DMS79 (cell line): ENCODE data around the gene ADGRA1.
"Not testable (repeated sequence)": the region's sequence is repeated elsewhere in the genome, so short reads cannot be mapped to it uniquely, and the experiment has no call there.

Experiments
- DNase-seq: peaks from one replicate; lab custom pipeline; 2025; lab: John Stamatoyannopoulos, UW

Gene ADGRA1

DNA sequence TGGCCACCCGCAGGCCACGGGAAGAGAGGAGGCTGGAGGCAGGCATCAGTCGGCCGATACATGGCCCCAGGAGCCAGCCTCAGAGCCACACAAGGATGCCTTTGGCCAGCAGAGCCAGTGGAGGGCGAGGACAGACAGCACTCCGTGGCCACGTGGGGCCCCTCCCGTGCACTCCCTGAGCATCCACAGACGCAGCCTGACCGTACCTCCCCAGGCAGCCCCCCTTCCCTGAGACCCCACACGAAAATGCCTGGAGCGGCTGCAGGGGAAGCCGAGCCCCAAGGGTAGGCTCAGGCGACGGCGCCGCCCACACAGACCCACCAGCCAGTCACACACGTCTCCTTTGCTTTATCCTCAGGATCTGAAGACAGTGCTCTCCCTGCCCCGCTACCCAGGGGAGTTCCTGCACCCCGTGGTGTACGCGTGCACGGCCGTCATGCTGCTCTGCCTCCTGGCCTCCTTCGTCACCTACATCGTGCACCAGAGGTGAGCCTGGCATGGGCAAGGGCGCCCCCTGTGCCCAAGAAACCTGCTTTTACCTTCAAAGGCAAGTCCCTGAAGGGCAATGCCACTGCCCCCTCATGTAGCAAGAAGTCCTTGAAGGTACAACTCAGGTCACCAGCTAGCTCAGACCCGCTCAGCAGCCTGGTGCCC lies 9.0 kb downstream of the ADGRA1 start:
- DNase-seq = no peak

DNA sequence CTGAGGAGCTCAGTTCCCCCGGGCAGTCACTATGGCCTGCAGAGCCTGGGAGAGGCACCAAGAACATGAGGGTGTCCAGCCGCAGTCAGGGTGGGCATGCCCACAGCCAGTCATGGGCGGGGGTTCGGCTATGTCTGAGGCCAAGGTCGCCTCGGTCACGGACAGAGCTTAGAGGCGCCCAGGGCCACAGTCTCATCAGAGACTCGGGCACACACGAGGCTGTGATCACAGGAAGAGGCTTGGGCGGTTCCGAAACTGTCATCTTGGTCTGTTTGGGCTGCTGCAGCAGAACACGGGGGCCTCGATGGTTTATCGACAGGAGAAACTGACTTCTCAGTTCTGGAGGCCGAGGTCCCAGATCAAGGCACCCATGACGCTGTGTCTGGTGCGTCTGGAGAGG lies 9.7 kb downstream of the ADGRA1 start:
- no peak for DNase-seq

DNA sequence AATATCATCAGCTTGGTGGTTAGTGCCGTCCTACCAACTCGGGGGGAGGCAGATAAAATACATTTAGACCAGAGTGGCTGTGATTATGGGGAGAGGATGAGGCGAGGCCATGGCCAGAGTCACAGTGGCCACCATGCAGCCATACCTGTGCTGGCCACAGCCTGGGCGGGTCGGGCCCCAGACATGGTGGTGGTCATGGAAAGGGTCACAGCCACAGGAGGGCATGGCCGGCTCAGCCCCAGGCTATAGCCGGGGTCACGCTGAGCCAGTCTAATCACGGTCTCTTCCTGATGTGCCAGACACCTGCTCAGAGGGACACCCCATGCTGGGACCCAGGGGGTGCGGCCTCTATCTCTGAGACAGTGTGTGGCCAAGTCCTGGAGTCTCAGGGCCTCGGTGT lies 10.2 kb downstream of the ADGRA1 start:
- no peak for DNase-seq

DNA sequence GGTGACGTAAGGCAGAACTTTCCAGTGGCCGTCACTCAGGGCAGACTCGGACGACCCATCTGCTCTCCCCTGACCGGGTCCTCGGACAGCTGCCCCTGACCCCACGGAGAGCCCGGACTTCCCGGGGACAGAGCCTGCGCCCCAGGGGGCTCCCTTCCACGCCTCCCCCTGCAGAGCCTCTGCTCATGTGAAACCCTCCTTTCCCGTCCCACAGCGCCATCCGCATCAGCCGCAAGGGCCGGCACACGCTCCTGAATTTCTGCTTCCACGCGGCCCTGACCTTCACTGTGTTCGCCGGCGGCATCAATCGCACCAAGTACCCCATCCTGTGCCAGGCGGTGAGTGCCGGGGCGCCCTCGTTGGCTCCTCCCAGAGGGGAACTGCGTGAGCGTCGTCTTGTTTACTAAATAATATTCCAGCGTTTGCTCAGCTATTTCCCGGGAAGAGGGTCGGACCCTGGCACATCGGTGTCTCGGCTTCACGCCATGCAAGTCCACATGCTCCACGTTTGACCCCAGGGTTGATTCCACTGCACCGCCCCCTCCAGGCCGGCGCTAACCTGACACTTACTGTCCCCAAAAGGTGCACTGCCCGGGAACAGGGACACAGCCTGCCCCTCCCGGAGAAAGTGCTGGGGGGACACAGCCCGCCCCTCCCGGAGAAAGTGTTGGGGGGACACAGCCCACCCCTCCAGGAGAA lies 10.9 kb downstream of the ADGRA1 start:
- DNase-seq = no peak

DNA sequence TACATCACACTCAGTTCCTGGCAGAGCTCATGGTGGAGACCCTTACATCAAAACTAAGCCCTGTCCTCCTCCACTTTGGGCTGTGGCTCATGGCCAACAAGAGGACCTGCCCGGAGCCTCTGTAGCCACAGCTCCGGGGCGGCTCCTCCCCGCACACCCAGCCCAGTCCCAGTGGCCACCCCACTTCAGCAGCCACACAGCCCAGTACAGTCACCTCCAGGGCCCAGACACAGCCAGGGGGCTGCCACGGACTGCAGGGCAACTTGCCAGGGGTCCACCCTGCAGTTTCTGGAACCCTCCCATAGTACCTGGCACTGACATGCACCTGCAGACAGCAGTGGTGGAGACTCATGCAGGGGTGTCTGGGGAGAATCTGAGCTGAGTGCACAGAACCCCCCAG lies 11.8 kb downstream of the ADGRA1 start:
- DNase-seq = no peak

DNA sequence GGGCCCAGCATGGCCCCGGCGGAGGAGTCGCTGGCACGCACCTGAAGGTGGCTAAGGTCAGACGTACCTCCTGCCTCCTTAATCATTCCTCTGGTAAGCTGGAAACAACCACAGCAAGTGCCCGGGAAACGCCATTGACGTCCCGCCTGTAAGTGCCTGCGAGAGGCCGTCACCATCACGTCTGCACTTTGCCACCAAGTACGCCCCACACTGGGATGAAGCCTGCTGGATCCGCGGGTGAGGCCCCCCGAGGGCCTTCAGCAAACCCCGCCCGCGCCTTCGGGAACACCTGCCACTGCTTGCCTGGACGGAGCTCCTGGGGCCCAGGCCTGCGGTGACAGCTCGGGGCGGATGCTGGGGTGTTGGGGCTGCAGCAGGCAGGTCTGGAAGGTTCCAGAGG lies 12.5 kb downstream of the ADGRA1 start:
- no peak for DNase-seq

DNA sequence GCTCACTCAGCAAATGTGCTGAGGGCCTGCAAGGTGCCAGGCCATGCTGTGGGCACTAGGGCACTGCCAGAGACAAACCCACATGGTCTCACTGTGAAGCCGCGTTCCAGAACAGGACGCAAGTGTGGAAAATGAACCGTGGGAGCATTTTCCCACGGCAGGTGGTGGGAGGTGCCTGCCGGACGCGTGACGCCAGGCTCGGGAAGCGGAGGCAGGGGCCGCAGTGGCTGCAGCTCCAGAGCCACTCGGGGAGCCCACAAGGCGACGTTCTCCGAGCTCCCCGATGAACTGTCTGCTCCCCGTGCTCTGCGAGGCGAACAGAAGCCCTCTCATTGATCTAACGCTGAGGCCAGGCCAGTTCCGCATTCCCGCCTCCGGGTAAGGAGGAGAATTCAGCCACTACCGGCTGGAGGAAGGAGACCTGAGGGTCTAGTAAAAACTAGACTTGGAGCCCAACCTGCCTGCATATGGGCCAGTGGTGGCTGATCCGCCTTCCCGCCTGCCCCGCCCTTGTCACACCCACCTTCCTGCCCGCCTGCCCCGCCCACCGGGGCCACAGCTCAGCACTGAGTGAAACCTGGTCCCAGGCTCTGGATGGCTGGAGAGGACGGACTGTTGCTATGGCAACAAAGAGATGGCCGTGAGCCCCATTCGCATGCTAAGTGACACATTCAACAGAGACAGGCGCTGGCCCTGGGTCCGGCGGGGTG lies 13.1 kb downstream of the ADGRA1 start:
- no peak for DNase-seq

DNA sequence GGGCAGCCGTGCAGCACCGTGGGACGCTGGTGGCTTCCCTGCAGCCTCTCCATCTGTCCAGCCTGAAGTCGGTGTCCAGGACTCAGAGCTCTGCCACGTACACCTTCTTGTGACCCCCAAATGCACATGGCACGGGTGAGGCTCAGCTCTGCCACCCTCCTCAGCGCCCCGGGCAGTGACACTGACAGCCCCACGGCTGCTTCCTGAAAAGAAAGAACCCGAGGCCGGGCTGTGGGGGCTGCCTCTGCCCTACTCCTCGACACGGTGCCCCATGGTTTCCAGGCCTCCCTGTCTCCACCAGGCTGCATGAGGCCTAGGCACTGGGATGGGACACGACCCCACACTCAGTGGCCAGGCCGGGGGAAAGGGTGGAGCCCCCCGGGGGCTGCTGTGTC lies 13.7 kb downstream of the ADGRA1 start:
- no peak for DNase-seq

DNA sequence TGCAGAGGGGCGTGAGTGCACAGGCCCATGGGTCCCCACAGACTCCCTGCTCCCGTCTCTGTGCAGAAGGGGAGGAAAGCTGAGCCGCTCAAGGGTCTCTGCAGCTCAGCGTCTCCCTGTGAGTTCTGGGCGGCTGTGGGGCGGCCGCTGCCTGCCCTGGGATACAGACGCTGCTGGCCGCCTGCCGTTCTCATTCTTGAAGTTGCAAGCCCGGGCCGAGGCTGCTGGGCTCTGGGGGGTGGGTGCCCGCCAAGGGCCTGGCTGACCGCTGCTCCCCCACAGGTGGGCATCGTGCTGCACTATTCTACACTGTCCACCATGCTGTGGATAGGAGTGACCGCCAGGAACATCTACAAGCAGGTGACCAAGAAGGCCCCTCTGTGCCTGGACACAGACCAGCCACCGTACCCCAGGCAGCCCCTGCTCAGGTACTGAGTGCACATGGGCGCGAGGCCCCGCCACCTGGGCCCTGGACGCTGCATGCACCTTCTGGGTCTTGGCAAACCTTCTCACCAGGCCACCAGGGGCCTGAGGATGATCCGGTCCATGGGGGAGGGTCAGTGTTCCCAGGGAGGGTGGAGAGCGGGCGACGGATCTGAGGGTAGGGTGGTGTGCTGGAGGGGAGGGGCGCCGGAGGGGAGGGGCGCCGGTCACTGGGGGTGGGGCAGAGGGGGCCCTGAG lies 14.8 kb downstream of the ADGRA1 start:
- no peak for DNase-seq

DNA sequence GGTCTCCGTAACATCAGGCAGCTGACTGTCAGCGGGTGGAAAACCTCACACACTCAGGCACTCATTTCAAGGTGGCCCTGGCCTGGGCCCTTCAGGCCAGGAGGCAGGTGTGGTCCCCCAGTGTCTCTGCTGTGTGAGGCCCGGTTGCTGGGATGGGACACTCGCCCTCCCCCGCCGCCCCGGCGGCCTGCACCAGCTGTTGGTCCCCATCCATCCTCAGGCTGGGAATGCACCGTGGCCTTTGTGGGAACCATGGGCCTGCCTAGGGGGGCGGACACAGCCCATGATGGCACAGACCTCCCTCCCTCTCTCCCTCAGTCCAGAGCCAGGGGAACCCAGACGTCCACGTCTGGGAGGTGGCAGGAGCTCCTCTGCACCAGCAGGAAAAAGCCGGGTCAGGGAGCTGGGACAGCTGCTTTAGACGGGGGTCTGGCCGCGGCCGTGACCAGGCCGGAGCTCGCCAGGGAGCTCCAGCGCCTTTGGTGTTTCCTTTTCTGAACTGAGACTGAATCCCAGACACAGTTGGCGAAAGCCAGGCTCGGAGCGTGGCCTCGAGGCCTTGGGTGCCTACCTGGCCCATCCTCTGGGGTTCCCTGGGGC lies 15.7 kb downstream of the ADGRA1 start:
- DNase-seq = no peak

DNA sequence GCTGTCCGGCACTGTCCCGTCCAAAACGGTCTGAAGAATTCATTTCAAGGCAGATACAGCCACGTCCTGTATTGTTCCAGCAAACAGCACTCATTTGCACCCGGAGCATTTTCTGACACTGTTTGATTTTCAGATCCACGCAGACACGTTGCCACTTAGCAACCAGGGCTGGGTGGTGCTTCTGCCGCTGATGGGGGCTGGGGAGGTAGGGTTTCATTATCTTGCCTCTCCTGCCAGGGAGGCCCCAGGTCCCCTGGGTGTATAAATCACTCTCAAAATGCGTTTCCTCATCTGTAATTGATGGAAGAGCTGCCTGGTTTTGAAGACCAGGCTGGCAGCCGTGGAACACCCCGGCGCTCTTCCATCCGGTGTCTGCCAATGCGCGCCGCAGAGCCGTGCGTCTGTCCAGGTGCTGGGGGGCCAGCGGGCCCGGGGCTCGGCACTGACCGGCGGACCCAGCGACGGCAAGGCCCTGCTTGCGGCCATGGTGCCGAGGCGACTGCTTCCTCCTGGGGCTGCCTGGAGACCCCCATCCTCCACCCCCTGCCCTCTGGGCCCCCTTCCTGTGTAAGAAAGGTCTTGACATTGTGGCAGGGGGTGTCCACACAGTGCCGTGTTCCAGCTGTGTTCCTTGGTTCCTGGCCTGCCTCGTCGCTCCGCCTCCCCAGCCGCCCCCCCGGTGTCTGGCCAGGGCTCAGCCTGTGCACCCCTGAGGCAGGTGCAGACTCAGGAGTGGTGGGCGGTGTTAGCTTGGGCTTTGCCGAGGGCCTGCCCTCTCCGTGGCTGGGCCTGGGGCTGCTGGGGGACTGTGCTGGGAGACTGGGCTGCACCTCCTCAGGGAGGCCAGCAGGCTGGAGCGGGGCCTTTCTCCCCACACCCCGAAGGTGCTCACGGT lies 16.6 kb downstream of the ADGRA1 start:
- DNase-seq = no peak

DNA sequence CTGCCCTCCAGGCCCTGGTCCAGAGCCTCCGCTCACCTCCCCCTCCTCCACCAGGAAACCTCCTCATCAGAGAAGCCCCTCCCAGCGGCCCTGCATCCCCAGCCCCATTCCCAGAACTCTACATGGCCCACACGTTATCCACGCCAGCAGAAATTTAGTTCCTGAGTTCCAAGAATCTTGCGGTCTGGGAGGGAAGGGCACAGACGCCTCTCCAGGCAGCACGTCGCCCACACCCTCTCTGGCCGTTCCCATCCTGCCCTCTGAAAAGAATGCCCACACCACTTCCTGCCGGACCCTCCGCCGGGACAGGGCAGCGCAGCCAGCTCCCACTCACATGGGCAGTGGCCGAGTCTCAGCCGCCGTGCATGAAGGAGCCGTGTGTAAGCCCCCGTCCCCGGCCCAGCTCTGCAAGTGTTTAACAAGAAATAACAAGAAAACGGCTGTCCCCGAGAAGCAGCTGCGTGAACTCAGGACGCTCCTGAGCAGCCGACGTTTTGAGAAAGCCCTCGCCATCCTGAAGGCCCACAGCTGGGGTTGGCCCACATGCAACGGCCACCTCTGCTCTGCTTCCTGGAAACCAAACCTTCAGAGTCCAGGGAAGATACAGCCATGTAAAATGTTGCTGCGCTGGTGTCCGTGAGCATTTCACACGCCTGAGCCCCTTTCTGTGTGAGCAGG lies 17.4 kb downstream of the ADGRA1 start:
- DNase-seq = no peak

DNA sequence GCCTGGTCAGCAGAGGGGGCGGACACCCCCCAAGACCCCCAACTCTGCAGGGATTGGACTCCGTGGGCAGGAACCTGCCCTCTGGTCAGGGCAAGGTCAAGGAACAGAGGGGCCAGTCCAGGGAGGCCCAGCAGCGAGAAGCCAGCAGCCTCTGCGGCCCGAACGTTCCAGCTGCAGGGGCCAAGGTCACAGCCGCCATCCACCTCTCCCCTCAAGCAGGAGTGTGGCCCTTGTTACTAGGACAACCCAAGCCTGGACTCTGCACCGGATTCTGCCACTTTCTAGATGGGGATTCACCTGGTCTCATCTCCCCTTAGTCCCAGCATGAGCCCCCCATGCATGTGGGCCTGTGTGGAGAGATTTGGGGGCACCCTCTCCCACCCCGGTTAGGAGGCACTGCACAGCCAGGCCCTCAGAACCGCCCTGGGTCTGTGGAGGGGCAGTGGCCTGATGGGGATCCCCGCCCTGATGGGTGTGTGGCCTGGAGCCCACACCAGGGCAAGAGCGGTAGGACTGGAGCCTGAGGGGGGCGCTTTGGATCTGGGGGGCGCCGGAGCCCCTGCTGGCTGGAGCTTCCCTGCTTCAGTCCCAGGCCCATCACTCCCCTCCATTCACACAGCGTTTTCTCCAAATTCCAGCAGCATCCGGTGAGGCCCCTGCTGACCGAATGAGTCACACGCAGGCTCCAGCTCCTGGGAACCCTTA lies 18.1 kb downstream of the ADGRA1 start:
- no peak for DNase-seq

DNA sequence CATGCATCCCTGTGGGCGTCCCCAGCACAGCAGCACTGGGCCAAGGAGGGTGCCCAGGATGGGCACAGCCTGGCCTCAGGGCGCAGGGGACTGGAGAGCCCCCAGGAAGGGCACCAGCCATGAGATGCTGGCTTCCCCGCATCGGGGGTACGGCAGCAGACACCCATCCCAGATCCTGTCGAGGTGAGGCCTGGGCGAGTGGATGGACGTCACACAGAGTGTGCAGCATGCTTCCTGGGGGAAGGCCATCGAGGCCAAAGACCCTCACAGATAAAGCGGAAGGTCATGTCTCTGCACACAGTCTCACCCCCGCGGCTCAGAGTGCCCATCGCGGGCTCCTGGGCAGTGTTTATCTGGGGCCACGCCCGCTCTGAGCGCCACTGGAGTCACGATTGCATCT lies 18.8 kb downstream of the ADGRA1 start:
- no peak for DNase-seq

DNA sequence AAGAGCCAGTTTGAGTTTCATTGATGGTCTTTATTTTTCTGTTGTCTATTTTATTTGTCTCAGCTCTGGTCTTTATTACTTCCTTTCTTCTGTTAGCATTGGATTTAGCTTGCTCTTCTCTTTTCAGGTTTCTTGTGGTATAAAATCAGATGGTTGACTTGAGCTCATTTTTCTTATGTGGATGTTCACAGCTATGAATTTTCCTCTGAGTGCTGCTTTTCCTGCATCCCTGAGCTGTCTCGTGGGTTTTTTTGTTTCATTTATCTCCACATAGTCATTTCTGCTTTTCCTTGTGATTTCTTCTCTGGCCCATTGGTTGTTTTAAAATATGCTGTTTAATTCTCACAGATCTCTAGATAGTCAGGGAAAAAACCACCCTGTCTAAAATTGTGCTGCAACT lies 19.7 kb downstream of the ADGRA1 start:
- DNase-seq = no peak

DNA sequence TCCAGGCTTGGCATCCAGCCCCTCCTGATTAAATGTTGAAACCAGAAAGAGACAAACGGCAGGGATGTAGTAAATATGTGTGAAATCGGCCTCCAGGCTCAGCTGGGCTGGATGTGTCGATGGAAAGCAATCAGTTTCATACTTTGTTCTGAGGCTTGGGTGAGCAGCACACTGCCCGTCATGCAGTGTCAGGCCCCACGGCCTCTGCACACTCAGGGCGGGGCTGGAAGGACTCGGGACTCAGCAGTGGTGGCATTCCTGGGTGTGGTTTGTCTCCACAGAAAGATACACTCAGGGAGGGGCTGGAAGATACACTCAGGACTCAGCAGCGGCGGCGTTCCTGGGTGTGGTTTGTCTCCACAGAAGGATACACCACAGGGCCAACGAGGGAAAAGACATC lies 22.0 kb downstream of the ADGRA1 start:
- DNase-seq = no peak

DNA sequence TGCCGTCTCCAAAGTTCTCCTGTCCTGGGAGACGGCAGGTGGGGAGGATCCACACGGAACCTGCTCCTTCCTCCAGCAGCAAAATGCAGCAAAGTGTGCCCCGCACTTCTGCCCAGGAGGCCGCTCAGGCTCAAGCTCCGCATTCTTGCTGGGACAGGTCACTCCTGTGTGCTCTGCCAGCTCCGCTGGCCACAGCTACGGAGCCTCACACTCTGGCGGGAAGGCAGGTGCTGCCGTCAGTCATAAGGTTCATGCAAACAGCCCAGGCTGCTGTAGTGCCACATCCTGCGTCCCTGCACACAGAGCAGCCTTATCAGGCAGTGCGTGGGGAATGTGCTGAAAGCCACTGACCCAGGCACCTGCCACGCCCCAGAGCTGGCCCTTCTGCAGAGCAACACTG lies 22.4 kb downstream of the ADGRA1 start:
- no peak for DNase-seq

DNA sequence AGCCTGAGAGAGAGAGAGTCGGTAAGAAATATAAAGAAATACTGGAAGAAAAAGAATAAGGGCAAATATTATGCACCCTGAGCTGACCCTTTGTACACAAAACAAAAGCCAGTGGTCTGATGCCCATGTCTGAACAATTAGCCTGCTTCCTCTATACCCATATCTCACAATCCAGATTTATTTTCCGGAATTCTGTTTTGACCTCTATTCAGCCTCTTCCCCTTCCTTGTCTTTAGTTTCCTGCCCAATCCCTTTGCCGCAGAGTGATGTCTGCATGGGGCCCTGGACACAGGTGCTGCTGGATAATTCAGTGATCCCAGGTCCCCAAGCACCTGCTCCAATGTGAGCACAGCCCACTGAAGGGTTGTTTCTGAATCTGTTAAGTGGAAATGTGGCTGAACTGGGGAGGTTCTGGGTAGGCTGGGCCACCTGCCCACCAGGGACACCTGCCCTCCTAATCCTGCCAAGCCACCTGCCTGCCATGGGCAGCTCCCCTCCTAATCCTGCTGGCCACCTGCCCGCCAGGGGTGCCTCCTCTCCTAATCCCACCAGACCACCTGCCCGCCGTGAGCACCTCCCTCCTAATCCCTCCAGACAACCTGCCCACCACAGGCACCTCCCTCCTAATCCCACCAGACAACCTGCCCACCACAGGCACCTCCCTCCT lies 23.0 kb downstream of the ADGRA1 start:
- DNase-seq = no peak

DNA sequence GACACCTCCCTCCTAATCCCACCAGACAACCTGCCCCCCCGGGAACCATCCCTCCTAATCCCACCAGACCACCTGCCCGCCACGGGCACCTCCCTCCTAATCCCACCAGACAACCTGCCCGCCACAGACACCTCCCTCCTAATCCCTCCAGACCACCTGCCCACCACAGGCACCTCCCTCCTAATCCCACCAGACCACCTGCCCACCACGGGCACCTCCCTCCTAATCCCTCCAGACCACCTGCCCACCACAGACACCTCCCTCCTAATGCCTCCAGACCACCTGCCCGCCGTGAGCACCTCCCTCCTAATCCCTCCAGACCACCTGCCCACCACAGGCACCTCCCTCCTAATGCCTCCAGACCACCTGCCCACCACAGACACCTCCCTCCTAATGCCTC lies 23.9 kb downstream of the ADGRA1 start:
- not testable (repeated sequence) for DNase-seq
